Vagina (tissue), 2 donors: ENCODE results near the gene C1QTNF6. TPM values are rescaled to one million over a fixed set of nuclear protein-coding genes. Genes with fewer than 3 reads are reported as not detected.

ENCODE experiments used
- DNase-seq, 2 donors: peaks; one replicate each; pipeline ENCODE4 v3.0.0-alpha.2; 2017; ENCODE audit errors: extremely low spot score in 2 of 2
- H3K27ac ChIP-seq: fragments of 200-600 bp; sonication (generic); one replicate; pipeline ENCODE4 v1.5.1; 2019
- H3K27me3 ChIP-seq: fragments of 200-600 bp; sonication (generic); one replicate; pipeline ENCODE4 v1.5.1; 2019
- H3K36me3 ChIP-seq, 2 donors: fragments of 200-600 bp; sonication (generic); one replicate each; pipeline ENCODE4 v1.5.1; 2017 to 2019
- H3K4me1 ChIP-seq: fragments of 200-600 bp; sonication (generic); one replicate; pipeline ENCODE4 v1.5.1; 2019
- H3K4me3 ChIP-seq, 2 donors: fragments of 200-600 bp; sonication (generic); 1 replicate in 1 of 2; 2 replicates in 1 of 2; pipeline ENCODE4 v1.5.1; 2016 to 2019
- H3K9me3 ChIP-seq: fragments of 200-600 bp; sonication (generic); one replicate; pipeline ENCODE4 v1.5.1; 2019
- CTCF ChIP-seq, 3 experiments: fragments of 450-650 bp in 2 of 3; fragments of 200-600 bp in 1 of 3; sonication (generic) in 1 of 3; IDR thresholded peaks; one replicate each; pipeline ENCODE4 v1.5.1; 2017 to 2019; ENCODE audit warnings: antibody characterized with exemption in 3 of 3, mild to moderate bottlenecking in 2 of 3, moderate library complexity in 2 of 3
- POLR2A ChIP-seq, 2 donors: fragments of 450-650 bp; IDR thresholded peaks; one replicate each; pipeline ENCODE4 v1.6.1; 2017; ENCODE audit warnings: antibody characterized with exemption in 2 of 2, mild to moderate bottlenecking in 2 of 2, moderate library complexity in 2 of 2
- POLR2AphosphoS5 ChIP-seq, 2 donors: sonication (generic); formaldehyde crosslinking; IDR thresholded peaks; one replicate each; pipeline ENCODE4 v1.9.0; 2017; ENCODE audit warnings: antibody characterized with exemption in 2 of 2, mild to moderate bottlenecking in 2 of 2, low read depth in 1 of 2; ENCODE audit not compliant: insufficient read depth in 1 of 2
- intact Hi-C: fragments of 100-400 bp; cut with DNase I; formaldehyde crosslinking; loops from one replicate; pipeline ENCODE4 v1.15.1; 2023
- total RNA-seq: library from RNA; depleted of rRNA; stranded (reverse); fragments of >200 nt; gene quantifications from one replicate; pipeline ENCODE4 v1.2.3, GENCODE V29; 2016

The C1QTNF6 gene
- total RNA-seq, 1 donor from 2014 or later: 4.9 TPM

GRCh38 chr22:37153901-37154300 is 34.1 kb downstream of the C1QTNF6 start:
- no peak for TF ChIP-seq CTCF (IDR thresholded peaks at IDR 0.05)
- no peak for TF ChIP-seq POLR2A (IDR thresholded peaks at IDR 0.05)
- TF ChIP-seq POLR2AphosphoS5 (IDR thresholded peaks at IDR 0.05; ENCODE audit: insufficient read depth in 1 of 2, low read depth in 1 of 2): no peak
- Histone ChIP-seq H3K36me3 (no peaks in the 10 kb centered on the region), H3K9me3 (no peaks in the 10 kb centered on the region), H3K4me3 (no peak overlapping the region), H3K27ac (no peak overlapping the region), H3K27me3 (no peaks in the 10 kb centered on the region), H3K4me1 (no peaks in the 10 kb centered on the region)
- no peak for DNase-seq
- intact Hi-C loops: no loop called here

GRCh38 chr22:37151401-37151800 is 36.6 kb downstream of the C1QTNF6 start:
- intact Hi-C loops: no loop called here
- Histone ChIP-seq H3K4me1 (peaks cover 4% of the 10 kb centered on the region), H3K9me3 (no peaks in the 10 kb centered on the region), H3K4me3 (no peak overlapping the region), H3K27ac (no peak overlapping the region), H3K36me3 (no peaks in the 10 kb centered on the region), H3K27me3 (no peaks in the 10 kb centered on the region)
- DNase-seq: no peak
- TF ChIP-seq POLR2AphosphoS5 (IDR thresholded peaks at IDR 0.05; ENCODE audit: insufficient read depth in 1 of 2, low read depth in 1 of 2): no peak
- TF ChIP-seq CTCF (IDR thresholded peaks at IDR 0.05): no peak
- TF ChIP-seq POLR2A (IDR thresholded peaks at IDR 0.05): no peak

- no peaks in the 10 kb centered on the region for H3K27me3 ChIP-seq
- no peak overlapping the region for H3K4me3 ChIP-seq
- no peaks in the 10 kb centered on the region for H3K9me3 ChIP-seq
- intact Hi-C loops: no loop called here
- no peak overlapping the region for H3K27ac ChIP-seq
- no peak for TF ChIP-seq CTCF (IDR thresholded peaks at IDR 0.05)
- TF ChIP-seq POLR2AphosphoS5 (IDR thresholded peaks at IDR 0.05; ENCODE audit: insufficient read depth in 1 of 2, low read depth in 1 of 2): no peak
- TF ChIP-seq POLR2A (IDR thresholded peaks at IDR 0.05): no peak
- no peak for DNase-seq
- H3K4me1 ChIP-seq: peaks cover 9% of the 10 kb centered on the region
- no peaks in the 10 kb centered on the region for H3K36me3 ChIP-seq
These were observed 37.3 kb downstream of the C1QTNF6 start for GRCh38 chr22:37150701-37151100.

GRCh38 chr22:37148742-37149665 is 39.0 kb downstream of the C1QTNF6 start:
- Histone ChIP-seq H3K9me3 (no peaks in the 10 kb centered on the region), H3K27ac (peak overlapping the region; percentile 33), H3K36me3 (no peaks in the 10 kb centered on the region), H3K4me3 (peak overlapping the region; percentile 10 to 22), H3K27me3 (no peaks in the 10 kb centered on the region), H3K4me1 (peaks cover 18% of the 10 kb centered on the region)
- DNase-seq: no peak
- intact Hi-C loops: no loop called here
- no peak for TF ChIP-seq CTCF (IDR thresholded peaks at IDR 0.05)
- no peak for TF ChIP-seq POLR2AphosphoS5 (IDR thresholded peaks at IDR 0.05; ENCODE audit: insufficient read depth in 1 of 2, low read depth in 1 of 2)
- TF ChIP-seq POLR2A (IDR thresholded peaks at IDR 0.05): no peak
